Left renal cortex interstitium (tissue), 4 donors: ENCODE data around the gene GFRA4. TPM values are rescaled to one million over a fixed set of nuclear protein-coding genes. Genes with fewer than 3 reads are reported as not detected.

Experiments used
- DNase-seq, 4 donors: peaks; one replicate each; pipeline ENCODE4 v3.0.0-alpha.2; 2013; ENCODE audit warnings: low read depth in 4 of 4, low spot score in 2 of 4, missing footprints in 1 of 4
- polyA plus RNA-seq, 4 donors: library from polyadenylated mRNA; unstranded; fragments of 120-200 nt; gene quantifications; one replicate each; pipeline ENCODE4 v1.2.1, GENCODE V29; 2013; ENCODE audit not compliant: insufficient read length in 4 of 4

The GFRA4 gene
- polyA plus RNA-seq, 4 donors = 0.10 to 0.30 (median 0.27) TPM; not detected in 1

DNA sequence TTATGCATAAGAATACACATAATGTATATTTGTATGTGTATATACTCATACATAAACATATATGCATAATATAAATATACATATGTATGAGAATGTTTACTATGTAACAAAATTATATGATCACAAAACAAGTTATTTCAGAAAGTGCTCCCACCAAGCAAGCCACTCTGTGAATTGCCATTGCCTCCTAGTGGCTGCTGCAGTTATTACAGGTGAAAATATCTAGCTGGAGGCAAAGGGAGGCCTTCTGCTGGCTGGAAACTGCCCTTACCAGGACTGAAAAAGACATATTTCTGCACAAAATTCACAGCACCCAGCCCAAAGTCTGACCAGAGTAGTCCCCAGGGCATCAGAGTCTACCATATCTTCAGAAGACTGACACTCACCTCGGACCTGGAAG is 33.0 kb upstream of the GFRA4 start:
- no peak for DNase-seq

DNA sequence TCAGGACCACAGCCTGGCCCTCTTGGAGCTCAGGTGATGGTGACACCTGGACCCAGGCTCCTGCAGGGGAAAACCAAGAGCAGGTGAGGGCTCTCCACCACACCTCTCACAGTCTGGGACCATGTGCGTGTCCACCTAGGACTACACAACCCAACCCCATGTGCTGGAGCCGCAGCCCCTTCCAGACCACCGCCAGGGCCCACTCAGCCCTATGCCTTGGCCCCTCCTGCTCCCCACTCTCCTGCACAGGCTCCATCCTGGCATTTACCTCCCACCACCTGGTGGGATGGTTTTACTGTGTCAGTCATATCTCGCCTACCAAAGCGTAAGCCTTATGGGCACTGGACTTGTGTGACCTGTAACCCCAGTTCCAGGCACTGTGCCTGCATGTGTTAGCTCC is 31.7 kb upstream of the GFRA4 start:
- DNase-seq = no peak

- no peak for DNase-seq
These were observed 30.2 kb upstream of the GFRA4 start for GRCh38 chr20:3693376-3693775.

DNA sequence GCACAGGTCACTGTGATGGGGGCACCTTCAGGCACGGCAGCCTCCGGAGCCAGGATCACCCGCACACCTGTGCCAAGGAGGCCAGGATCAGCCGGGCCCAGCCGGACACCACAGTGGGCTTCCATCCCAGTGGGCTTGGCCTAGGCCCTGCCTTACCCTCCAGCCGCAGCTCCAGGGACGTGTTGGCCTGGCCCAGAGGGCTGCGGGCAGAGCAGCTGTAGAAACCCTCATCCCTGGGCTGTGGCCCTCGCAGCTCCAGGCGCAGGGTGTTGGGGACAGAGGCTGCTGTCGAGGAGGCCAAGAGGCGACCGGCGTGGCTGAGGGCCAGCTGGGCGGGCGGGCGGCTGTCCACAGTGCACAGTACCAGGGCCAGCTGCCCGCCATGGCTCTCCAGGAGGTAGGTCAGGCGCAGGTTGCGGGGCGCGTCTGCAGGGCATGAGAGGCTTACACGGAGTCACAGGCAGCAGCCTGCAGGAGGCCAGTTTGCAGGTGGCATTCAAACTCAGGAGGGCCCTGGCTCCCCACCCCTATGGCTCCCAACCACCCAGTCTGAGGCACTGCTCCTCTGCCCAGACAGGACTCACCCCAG is 29.6 kb upstream of the GFRA4 start:
- DNase-seq = no peak

GRCh38 chr20:3691897-3692296 is 28.7 kb upstream of the GFRA4 start:
- DNase-seq = no peak

GRCh38 chr20:3691306-3691705 is 28.1 kb upstream of the GFRA4 start:
- no peak for DNase-seq

DNA sequence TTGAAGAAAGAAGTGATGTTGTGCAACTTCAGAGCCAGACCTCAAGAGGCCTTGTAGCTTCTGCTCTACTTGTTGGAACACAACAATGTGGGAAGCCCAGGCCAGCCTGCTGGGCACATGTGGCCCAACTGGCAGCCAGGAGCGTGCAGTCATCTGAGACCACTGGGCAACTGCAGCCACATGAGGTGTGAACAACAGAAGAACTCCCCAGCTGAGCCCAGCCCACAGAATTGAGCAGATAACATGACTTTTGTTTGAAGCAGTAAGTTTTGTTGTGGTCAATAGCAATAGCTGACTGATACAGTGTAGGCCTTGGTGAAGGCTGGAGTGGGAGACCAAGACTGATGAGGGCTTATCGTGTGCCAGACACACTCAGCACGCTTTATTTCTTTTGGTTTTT is 27.2 kb upstream of the GFRA4 start:
- DNase-seq = no peak

- no peak for DNase-seq
These were observed 26.8 kb upstream of the GFRA4 start for GRCh38 chr20:3689978-3690377.

- no peak for DNase-seq
These were observed 24.5 kb upstream of the GFRA4 start for GRCh38 chr20:3687655-3688054.

- peak in 2 of 4 donors; percentile 77 to 80 for DNase-seq
These were observed 23.7 kb upstream of the GFRA4 start for GRCh38 chr20:3686867-3687321.

DNA sequence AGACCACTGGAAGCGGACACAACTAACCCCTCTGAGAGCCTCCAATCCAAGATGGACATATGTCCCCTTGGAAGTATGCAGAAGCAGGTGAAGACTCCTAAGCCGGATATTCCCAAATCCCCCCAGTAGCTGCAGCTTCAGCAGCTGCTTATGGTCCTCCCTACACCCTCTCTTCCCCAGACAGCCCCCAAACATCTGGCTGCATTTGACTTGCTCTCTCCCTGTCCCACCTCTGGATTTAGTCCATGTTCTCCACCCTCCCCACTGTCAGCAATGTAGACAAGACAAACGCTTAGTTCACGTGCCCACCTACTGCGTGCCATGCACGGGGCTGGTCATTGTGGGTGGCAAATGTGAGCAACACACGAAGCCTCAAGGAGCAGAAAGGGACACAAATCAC is 23.2 kb upstream of the GFRA4 start:
- DNase-seq = no peak

GRCh38 chr20:3685341-3685740 is 22.1 kb upstream of the GFRA4 start:
- DNase-seq = no peak

- DNase-seq = no peak
These were observed 19.0 kb upstream of the GFRA4 start, which contains the start of gene ADAM33 for GRCh38 chr20:3681931-3682781. Gene ADAM33, minus strand, starts transcription at chr20:3682010. Its CDS starts 6 bp downstream, at chr20:3682004.

GRCh38 chr20:3681352-3681930 is 18.2 kb upstream of the GFRA4 start:
- no peak for DNase-seq

DNA sequence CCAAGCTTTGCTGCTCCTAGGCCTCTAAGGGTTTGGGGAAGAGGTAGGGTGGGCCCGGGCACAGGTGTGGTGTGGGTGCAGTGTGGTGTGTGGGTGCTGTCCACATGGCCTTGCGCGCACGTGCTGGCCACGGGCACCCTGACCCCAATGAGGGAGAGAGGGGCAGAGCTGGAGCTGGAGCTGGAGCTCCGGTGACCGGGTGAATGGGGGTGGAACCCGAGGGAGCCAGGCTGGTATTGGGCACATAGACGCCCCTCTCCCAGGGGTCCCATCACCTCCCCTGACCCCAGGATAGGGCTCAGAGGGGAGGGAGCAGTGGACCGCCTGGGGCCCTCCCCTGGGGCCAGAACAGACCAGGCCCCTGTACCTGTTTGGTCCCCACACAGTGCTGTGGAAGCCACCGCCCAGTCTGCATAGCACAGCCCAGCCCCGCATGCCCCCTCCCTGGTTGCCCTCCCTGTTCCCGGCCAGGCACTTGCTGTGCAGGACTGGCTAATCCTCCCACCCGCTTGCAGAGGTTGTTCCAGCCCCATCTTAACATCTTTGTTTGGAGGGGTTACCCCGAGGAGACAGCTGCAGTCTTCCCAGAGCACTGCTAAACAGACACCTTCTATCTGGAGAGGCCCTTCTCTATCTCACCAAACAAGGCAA is 17.6 kb upstream of the GFRA4 start:
- no peak for DNase-seq

GRCh38 chr20:3679749-3680700 is 16.8 kb upstream of the GFRA4 start:
- DNase-seq = no peak

DNA sequence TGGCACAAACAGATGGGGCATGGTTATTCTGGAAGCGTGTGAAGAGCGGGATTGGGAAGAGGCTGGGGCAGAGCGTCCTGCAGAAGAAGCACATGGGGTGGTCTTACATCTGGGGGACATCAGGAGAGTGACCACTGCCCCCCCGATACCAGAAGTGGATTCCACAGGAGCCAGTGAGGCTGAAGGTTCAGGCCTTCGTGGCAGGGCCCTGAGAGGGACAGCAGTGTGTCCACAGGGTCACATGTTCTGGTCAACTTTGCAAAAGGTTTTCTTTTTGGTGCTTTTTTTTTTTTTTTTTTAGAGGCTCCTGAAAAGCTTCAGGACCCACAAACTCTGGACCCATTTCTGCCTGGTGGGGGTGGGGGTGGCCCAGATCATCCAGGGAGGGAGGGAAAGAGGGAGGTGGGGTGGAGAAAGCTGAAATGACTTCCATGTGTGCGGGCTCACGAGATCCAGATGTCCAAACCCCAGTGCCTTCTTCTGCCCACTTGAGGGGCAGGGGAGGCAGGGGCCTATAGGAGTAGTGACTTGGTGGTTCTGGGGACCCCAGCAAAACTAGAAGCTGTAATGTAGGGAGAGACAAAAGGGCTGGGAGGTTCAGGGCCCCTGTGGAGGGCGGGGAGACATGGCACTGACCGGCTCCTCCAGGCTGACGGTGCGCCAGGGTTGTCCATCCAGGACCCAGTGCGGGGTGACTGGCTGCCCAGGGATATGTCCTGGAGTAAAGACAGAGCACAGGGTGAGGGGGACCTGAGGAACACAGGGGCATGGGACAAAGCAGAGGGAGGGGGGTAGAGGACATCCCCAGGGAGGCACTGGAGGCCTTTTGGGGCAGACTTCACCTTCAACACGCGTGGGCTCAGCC is 15.9 kb upstream of the GFRA4 start:
- no peak for DNase-seq

GRCh38 chr20:3678198-3678597 is 15.0 kb upstream of the GFRA4 start:
- no peak for DNase-seq

- no peak for DNase-seq
These were observed 14.5 kb upstream of the GFRA4 start for GRCh38 chr20:3677733-3678132.
